LNCaP clone FGC (cell line): ENCODE data around the gene DPH1.

Experiments
- DNase-seq: peaks from one replicate; pipeline ENCODE4 v3.0.0-alpha.2; 2011; ENCODE audit warnings: low read depth
- H3K4me3 ChIP-seq: 2 replicates; pipeline ENCODE4 v1.5.1; 2011; ENCODE audit warnings: mild to moderate bottlenecking, low read depth, low read length, control low read depth
- CTCF ChIP-seq: IDR thresholded peaks from 2 replicates; pipeline ENCODE4 v1.5.1; 2012; ENCODE audit warnings: mild to moderate bottlenecking; ENCODE audit not compliant: control insufficient read depth, insufficient read depth; ENCODE audit errors: extremely low read depth

DPH1 gene

GRCh38 chr17:1992541-1992940 is 37.4 kb upstream of the DPH1 start:
- DNase-seq: no peak
- no peak for TF ChIP-seq CTCF
- H3K4me3 ChIP-seq: no peak overlapping the region

- H3K4me3 ChIP-seq: no peak overlapping the region
- DNase-seq: no peak
- no peak for TF ChIP-seq CTCF
Observed at GRCh38 chr17:1994707-1995106, 35.2 kb upstream of the DPH1 start.

GRCh38 chr17:1995321-1995892 is 34.5 kb upstream of the DPH1 start:
- H3K4me3 ChIP-seq: no peak overlapping the region
- TF ChIP-seq CTCF: no peak
- no peak for DNase-seq

- TF ChIP-seq CTCF: no peak
- H3K4me3 ChIP-seq: no peak overlapping the region
- no peak for DNase-seq
Observed at GRCh38 chr17:1995907-1996799, 33.8 kb upstream of the DPH1 start.

GRCh38 chr17:1996800-1997288 is 33.1 kb upstream of the DPH1 start:
- no peak for TF ChIP-seq CTCF
- no peak overlapping the region for H3K4me3 ChIP-seq
- DNase-seq: no peak

- TF ChIP-seq CTCF: no peak
- peak; percentile 63 for DNase-seq
- no peak overlapping the region for H3K4me3 ChIP-seq
Observed at GRCh38 chr17:1997289-1997926, 32.5 kb upstream of the DPH1 start.
